Caco-2 (cell line): ENCODE data around the gene ACOX3. TPM values are rescaled to one million over a fixed set of nuclear protein-coding genes. Genes with fewer than 3 reads are reported as not detected.

Experiments
- BruUV-seq: library from RNA; stranded (reverse); fragments of 400-500 nt; replicated peaks from 2 replicates; lab custom pipeline; 2021; lab: Mats Ljungman, UMichigan
- CTCF ChIA-PET: fragments of 300-600 bp; sonication (Branson Sonifier 250); formaldehyde crosslinking; loops from one replicate; lab custom pipeline; 2022; ENCODE audit warnings: antibody characterized with exemption; lab: Charles Lee
- POLR2A ChIA-PET: fragments of 300-600 bp; sonication (Branson Sonifier 250); formaldehyde crosslinking; loops from one replicate; lab custom pipeline; 2022; ENCODE audit warnings: antibody characterized with exemption; lab: Charles Lee
- DNase-seq, 2 experiments: peaks; one replicate each; pipeline versions ENCODE4 v3.0.0 to v3.0.0-alpha.2; 2020 to 2022
- H3K27me3 ChIP-seq: replicated peaks from 2 replicates; pipeline ENCODE4 v1.6.0; 2011; ENCODE audit warnings: low read length; ENCODE audit not compliant: control insufficient read depth, insufficient read depth
- H3K36me3 ChIP-seq: 2 replicates; pipeline ENCODE4 v1.5.1; 2011; ENCODE audit warnings: low read length; ENCODE audit not compliant: control insufficient read depth, insufficient read depth
- H3K4me1 ChIP-seq: fragments of 250-450 bp; sonication (Bioruptor Pico); 2 replicates; pipeline ENCODE4 v1.5.1; 2020; ENCODE audit warnings: mild to moderate bottlenecking
- H3K4me3 ChIP-seq: 2 replicates; pipeline ENCODE4 v1.5.1; 2011; ENCODE audit warnings: low read depth, mild to moderate bottlenecking, control low read depth, low read length
- H3K9me3 ChIP-seq: fragments of 250-450 bp; sonication (Bioruptor Pico); 2 replicates; pipeline ENCODE4 v1.5.1; 2020; ENCODE audit warnings: mild to moderate bottlenecking, moderate library complexity
- H3K27ac Mint-ChIP-seq: one replicate; pipeline ENCODE4 v1.8.0; 2022; ENCODE audit warnings: mixed read lengths; ENCODE audit not compliant: unreplicated experiment
- H3K27me3 Mint-ChIP-seq: one replicate; pipeline ENCODE4 v1.8.0; 2022; ENCODE audit warnings: mixed read lengths; ENCODE audit not compliant: insufficient read depth, unreplicated experiment
- H3K36me3 Mint-ChIP-seq: one replicate; pipeline ENCODE4 v1.8.0; 2022; ENCODE audit warnings: mild to moderate bottlenecking, mixed read lengths; ENCODE audit not compliant: insufficient read depth, unreplicated experiment
- H3K4me1 Mint-ChIP-seq: one replicate; pipeline ENCODE4 v1.8.0; 2022; ENCODE audit warnings: low read depth, mixed read lengths; ENCODE audit not compliant: unreplicated experiment
- H3K4me3 Mint-ChIP-seq: one replicate; pipeline ENCODE4 v1.8.0; 2022; ENCODE audit warnings: mild to moderate bottlenecking, moderate library complexity, mixed read lengths; ENCODE audit not compliant: unreplicated experiment
- H3K9me3 Mint-ChIP-seq: one replicate; pipeline ENCODE4 v1.8.0; 2022; ENCODE audit warnings: mixed read lengths; ENCODE audit not compliant: unreplicated experiment
- CTCF ChIP-seq, 2 experiments: fragments of 200-600 bp in 1 of 2; IDR thresholded peaks; 1 replicate in 1 of 2; 2 replicates in 1 of 2; pipeline versions ENCODE4 v1.5.1 to v1.8.0; 2011 to 2022; ENCODE audit warnings: antibody characterized with exemption in 1 of 2, control low read depth in 1 of 2, inconsistent platforms in 1 of 2, low read depth in 1 of 2, low read length in 1 of 2, mild to moderate bottlenecking in 1 of 2, moderate library complexity in 1 of 2; ENCODE audit not compliant: insufficient read depth in 1 of 2, severe bottlenecking in 1 of 2, unreplicated experiment in 1 of 2
- intact Hi-C: fragments of 100-400 bp; cut with micrococcal nuclease; formaldehyde crosslinking; loops from one replicate; pipeline ENCODE4 v1.10.0; 2022; ENCODE audit not compliant: unreplicated experiment
- total RNA-seq: library from RNA; stranded (reverse); gene quantifications from 2 replicates; pipeline ENCODE4 v1.2.3, GENCODE V29; 2022

Gene ACOX3
- total RNA-seq, 1 experiment from 2014 or later: 11.5 TPM

- H3K36me3 Mint-ChIP-seq: no peaks in the 10 kb centered on the region
- peaks cover 9% of the 10 kb centered on the region; the same call in 1 of the 2 replicates for H3K9me3 ChIP-seq
- no peaks in the 10 kb centered on the region for H3K27me3 ChIP-seq
- peaks cover 9% of the 10 kb centered on the region for H3K9me3 Mint-ChIP-seq
- POLR2A ChIA-PET: no interaction called here
- no peaks in the 10 kb centered on the region for H3K4me1 Mint-ChIP-seq
- H3K4me3 Mint-ChIP-seq: no peak overlapping the region
- no peak for TF ChIP-seq CTCF (IDR thresholded peaks at IDR 0.05; ENCODE audit: insufficient read depth in 1 of 2, low read depth in 1 of 2, low read length in 1 of 2, severe bottlenecking in 1 of 2, unreplicated experiment in 1 of 2)
- intact Hi-C loops: no loop called here
- CTCF ChIA-PET: interaction anchor here (0.5 kb wide), 1 partner anchor 308 kb away, joined by 3 read pairs; no protein-coding TSS in a partner anchor
- no TSS peak for BruUV-seq
- H3K4me1 ChIP-seq: no peaks in the 10 kb centered on the region
- no peaks in the 10 kb centered on the region for H3K36me3 ChIP-seq
- DNase-seq: peak in 1 of 2 experiments; percentile 12
- H3K4me3 ChIP-seq: no peak overlapping the region
- no peaks in the 10 kb centered on the region for H3K27me3 Mint-ChIP-seq
- H3K27ac Mint-ChIP-seq: no peak overlapping the region
These were observed 112.1 kb downstream of the ACOX3 start for GRCh38 chr4:8328456-8328855.

GRCh38 chr4:8326206-8326605, 114.3 kb downstream of the ACOX3 start:
- Histone ChIP-seq H3K4me3 (no peak overlapping the region), H3K36me3 (no peaks in the 10 kb centered on the region), H3K4me1 (no peaks in the 10 kb centered on the region), H3K9me3 (peaks cover 9% of the 10 kb centered on the region; the same call in 1 of the 2 replicates), H3K27me3 (no peaks in the 10 kb centered on the region)
- CTCF ChIA-PET: no interaction called here
- DNase-seq: peak in 1 of 2 experiments; percentile 2
- POLR2A ChIA-PET: no interaction called here
- TF ChIP-seq CTCF (IDR thresholded peaks at IDR 0.05; ENCODE audit: insufficient read depth in 1 of 2, low read depth in 1 of 2, low read length in 1 of 2, severe bottlenecking in 1 of 2, unreplicated experiment in 1 of 2): no peak
- Mint-ChIP-seq H3K4me3 (no peak overlapping the region), H3K27ac (no peak overlapping the region), H3K4me1 (no peaks in the 10 kb centered on the region), H3K36me3 (no peaks in the 10 kb centered on the region), H3K27me3 (no peaks in the 10 kb centered on the region), H3K9me3 (peaks cover 9% of the 10 kb centered on the region)
- no TSS peak for BruUV-seq
- intact Hi-C loops: no loop called here

GRCh38 chr4:8325291-8325973, 115.1 kb downstream of the ACOX3 start:
- no peak overlapping the region for H3K27ac Mint-ChIP-seq
- CTCF ChIA-PET: no interaction called here
- no TSS peak for BruUV-seq

More at GRCh38 chr4:8325291-8325973, 115.1 kb downstream of the ACOX3 start:
- H3K4me3 Mint-ChIP-seq: no peak overlapping the region
- H3K36me3 ChIP-seq: no peaks in the 10 kb centered on the region
- intact Hi-C loops: no loop called here
- H3K36me3 Mint-ChIP-seq: no peaks in the 10 kb centered on the region
- H3K4me1 Mint-ChIP-seq: no peaks in the 10 kb centered on the region
- no peaks in the 10 kb centered on the region for H3K27me3 Mint-ChIP-seq
- POLR2A ChIA-PET: no interaction called here
- no peaks in the 10 kb centered on the region for H3K4me1 ChIP-seq
- H3K4me3 ChIP-seq: no peak overlapping the region
- DNase-seq: no peak
- peaks cover 9% of the 10 kb centered on the region; the same call in 1 of the 2 replicates for H3K9me3 ChIP-seq
- TF ChIP-seq CTCF (IDR thresholded peaks at IDR 0.05; ENCODE audit: insufficient read depth in 1 of 2, low read depth in 1 of 2, low read length in 1 of 2, severe bottlenecking in 1 of 2, unreplicated experiment in 1 of 2): no peak
- peaks cover 9% of the 10 kb centered on the region for H3K9me3 Mint-ChIP-seq
- no peaks in the 10 kb centered on the region for H3K27me3 ChIP-seq
